OCI-LY1 (cell line): ENCODE data around the gene PTGER4.

Experiments
- CTCF ChIP-seq: fragments of 200-600 bp; sonication (generic), shearing (Covaris generic); IDR thresholded peaks from 2 replicates; pipeline ENCODE4 v1.5.1; 2017; ENCODE audit warnings: mild to moderate bottlenecking, antibody characterized with exemption, low read length, moderate library complexity, mixed read lengths
- EZH2 ChIP-seq: fragments of 200-600 bp; sonication (generic), shearing (Covaris generic); IDR thresholded peaks from 2 replicates; pipeline ENCODE4 v1.8.0; 2017; ENCODE audit warnings: borderline replicate concordance, mixed run types, mild to moderate bottlenecking, antibody characterized with exemption, low read length, moderate library complexity, mixed read lengths

DNA sequence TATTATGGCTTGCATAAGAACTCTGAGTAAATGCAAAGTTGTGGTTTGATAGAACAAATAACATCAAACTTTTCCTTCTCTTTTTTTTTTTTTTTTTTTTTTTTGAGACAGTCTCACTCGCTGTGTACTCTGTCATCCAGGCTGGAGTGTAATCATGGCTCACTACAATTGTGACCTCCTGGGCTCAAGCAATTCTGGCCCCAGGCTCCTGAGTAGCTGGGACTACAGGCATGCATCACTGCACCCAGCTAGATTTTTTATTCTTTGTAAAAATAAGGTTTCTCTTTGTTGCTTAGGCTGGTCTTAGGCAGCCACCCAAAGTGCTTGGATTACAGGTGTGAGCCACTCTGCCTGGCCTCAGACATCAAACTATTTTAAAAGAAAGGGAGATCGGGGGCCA is 19.0 kb upstream of the PTGER4 start:
- TF ChIP-seq CTCF (no peak), EZH2 (no peak)
